GM19239 (cell line): ENCODE results near the gene S100A10.

ENCODE experiments used
- DNase-seq: peaks from one replicate; pipeline ENCODE4 v3.0.0; 2011; ENCODE audit warnings: low spot score; ENCODE audit not compliant: insufficient read length
- FAIRE-seq: peaks from 2 replicates; lab custom pipeline; 2011; peaks lifted over from hg19 to GRCh38; lab: Jason Lieb, UNC

The S100A10 gene

GRCh38 chr1:152014943-152015342 lies 21.3 kb upstream of the S100A10 start:
- FAIRE-seq, result no peak

GRCh38 chr1:152013664-152014237 lies 20.1 kb upstream of the S100A10 start:
- FAIRE-seq (peak; percentile 42), DNase-seq (no peak)

More at GRCh38 chr1:152014943-152015342, 21.3 kb upstream of the S100A10 start:
- DNase-seq, result no peak

- DNase-seq (no peak), FAIRE-seq (no peak)
Observed at GRCh38 chr1:152009691-152010090, 16.0 kb upstream of the S100A10 start.

GRCh38 chr1:152007047-152007446 lies 13.4 kb upstream of the S100A10 start:
- no peak for DNase-seq
- FAIRE-seq, result no peak

- no peak for DNase-seq
Observed at GRCh38 chr1:152005360-152005912, 11.8 kb upstream of the S100A10 start.

GRCh38 chr1:152003846-152004442 lies 10.3 kb upstream of the S100A10 start:
- FAIRE-seq (no peak), DNase-seq (no peak)

More at GRCh38 chr1:152005360-152005912, 11.8 kb upstream of the S100A10 start:
- FAIRE-seq, result no peak

GRCh38 chr1:152002960-152003359 lies 9.3 kb upstream of the S100A10 start:
- no peak for DNase-seq

GRCh38 chr1:152001631-152002584 lies 8.2 kb upstream of the S100A10 start:
- DNase-seq (no peak), FAIRE-seq (peak; percentile 81)

More at GRCh38 chr1:152002960-152003359, 9.3 kb upstream of the S100A10 start:
- FAIRE-seq, result no peak

GRCh38 chr1:152000964-152001630 lies 7.4 kb upstream of the S100A10 start:
- no peak for FAIRE-seq
- no peak for DNase-seq

GRCh38 chr1:151998611-151999362 lies 5.1 kb upstream of the S100A10 start:
- FAIRE-seq, result no peak
- DNase-seq, result no peak

GRCh38 chr1:151997284-151997570 lies 3.6 kb upstream of the S100A10 start:
- no peak for FAIRE-seq
- DNase-seq, result no peak

GRCh38 chr1:151995774-151996173 lies 2.1 kb upstream of the S100A10 start:
- no peak for DNase-seq
- FAIRE-seq, result no peak

- DNase-seq (no peak), FAIRE-seq (no peak)
Observed at GRCh38 chr1:151994956-151995355, 1.3 kb upstream of the S100A10 start.

GRCh38 chr1:151993084-151993733 lies 450 bp downstream of the S100A10 start:
- DNase-seq, result no peak
- no peak for FAIRE-seq

- no peak for DNase-seq
- FAIRE-seq, result no peak
Observed at GRCh38 chr1:151992303-151993083, 1.2 kb downstream of the S100A10 start.

- no peak for DNase-seq
- no peak for FAIRE-seq
Observed at GRCh38 chr1:151991663-151992302, 1.9 kb downstream of the S100A10 start.

- DNase-seq, result no peak
- FAIRE-seq, result no peak
Observed at GRCh38 chr1:151990856-151991198, 2.8 kb downstream of the S100A10 start.
